HepG2 (cell line): ENCODE results near the gene RBCK1. TPM values are rescaled to one million over a fixed set of nuclear protein-coding genes. Genes with fewer than 3 reads are reported as not detected.

Source experiments
- ARHGAP35 ChIP-seq: sonication (generic); formaldehyde crosslinking; IDR thresholded peaks from 2 replicates; pipeline ENCODE4 v1.9.0; 2022; ENCODE audit warnings: mild to moderate bottlenecking, inconsistent platforms, moderate library complexity, missing genetic modification reagents, borderline replicate concordance
- GLI4 ChIP-seq: sonication (generic); formaldehyde crosslinking; IDR thresholded peaks from 2 replicates; pipeline ENCODE4 v1.5.1; 2020; ENCODE audit warnings: missing genetic modification reagents, mild to moderate bottlenecking, moderate library complexity, borderline replicate concordance
- NFE2L2 ChIP-seq: fragments of 150-350 bp; IDR thresholded peaks from 2 replicates; pipeline ENCODE4 v1.6.1; 2014; ENCODE audit warnings: low read length
- NR0B2 ChIP-seq: sonication (generic); formaldehyde crosslinking; IDR thresholded peaks from 2 replicates; pipeline ENCODE4 v1.4.0; 2020; ENCODE audit warnings: mild to moderate bottlenecking, missing genetic modification reagents
- PAF1 ChIP-seq: IDR thresholded peaks from 2 replicates; pipeline ENCODE4 v1.6.1; 2016; ENCODE audit warnings: missing genetic modification reagents, missing compliant biosample characterization
- POLR2AphosphoS5 ChIP-seq: IDR thresholded peaks from 2 replicates; pipeline ENCODE4 v1.6.1; 2012; ENCODE audit warnings: low read depth, low read length
- RBM22 ChIP-seq: fragments of 200-400 bp; formaldehyde crosslinking; optimal IDR thresholded peaks from 2 replicates; pipeline ENCODE3; 2017; ENCODE audit warnings: mild to moderate bottlenecking, low read length, moderate library complexity
- ZFX ChIP-seq: sonication (generic); formaldehyde crosslinking; IDR thresholded peaks from 2 replicates; pipeline ENCODE4 v1.4.0; 2020; ENCODE audit warnings: mild to moderate bottlenecking, low read depth, missing genetic modification reagents, moderate library complexity
- ZNF333 ChIP-seq: sonication (generic); formaldehyde crosslinking; IDR thresholded peaks from 2 replicates; pipeline ENCODE4 v1.4.0; 2020; ENCODE audit warnings: mild to moderate bottlenecking, missing genetic modification reagents, borderline replicate concordance
- ZNF547 ChIP-seq: sonication (generic); formaldehyde crosslinking; IDR thresholded peaks from 2 replicates; pipeline ENCODE4 v1.5.1; 2020; ENCODE audit warnings: mild to moderate bottlenecking, missing genetic modification reagents
- ZNF577 ChIP-seq: sonication (generic); formaldehyde crosslinking; IDR thresholded peaks from 2 replicates; pipeline ENCODE4 v1.4.0; 2020; ENCODE audit warnings: mild to moderate bottlenecking, low read depth, missing genetic modification reagents, borderline replicate concordance
- ZNF710 ChIP-seq: sonication (generic); formaldehyde crosslinking; IDR thresholded peaks from 2 replicates; pipeline ENCODE4 v1.5.0; 2020; ENCODE audit warnings: mild to moderate bottlenecking, missing genetic modification reagents, borderline replicate concordance
- ZNF883 ChIP-seq: sonication (generic); formaldehyde crosslinking; IDR thresholded peaks from 2 replicates; pipeline ENCODE4 v1.5.1; 2020; ENCODE audit warnings: mild to moderate bottlenecking, missing genetic modification reagents; ENCODE audit errors: not compliant biosample characterization
- polyA plus RNA-seq, 8 experiments: library from polyadenylated mRNA; depleted of rRNA in 3 of 8; stranded (reverse) in 7 of 8; unstranded in 1 of 8; fragments of >200 nt; fragmentation: Illumina TruSeq in 4 of 8; extraction: Trizol in 4 of 8; gene quantifications; 2 replicates each; pipeline versions ENCODE4 v1.2.1 to v1.2.3, GENCODE V29; 2011 to 2016; ENCODE audit warnings: low read depth in 4 of 8, missing spikeins in 1 of 8, mixed read lengths in 1 of 8; ENCODE audit not compliant: insufficient read depth in 1 of 8
- total RNA-seq, 5 experiments: library from RNA; depleted of rRNA; stranded (reverse); fragments of >200 nt; fragmentation: Illumina TruSeq; extraction: Trizol; gene quantifications; 2 replicates each; pipeline ENCODE4 v1.2.3, GENCODE V29; 2016; ENCODE audit warnings: low read depth in 1 of 5
- TF ChIP-seq, protein P1 (sequence below): sonication (generic); formaldehyde crosslinking; IDR thresholded peaks from 2 replicates; pipeline ENCODE4 v1.9.0; 2021; ENCODE audit warnings: missing genetic modification reagents, borderline replicate concordance
- TF ChIP-seq, protein P2 (sequence below): sonication (generic); formaldehyde crosslinking; IDR thresholded peaks from 2 replicates; pipeline ENCODE4 v1.5.1; 2020; ENCODE audit warnings: mild to moderate bottlenecking, missing genetic modification reagents, moderate library complexity
- TF ChIP-seq, protein P3 (sequence below): sonication (generic); formaldehyde crosslinking; conservative IDR thresholded peaks from 2 replicates; pipeline ENCODE4 v1.8.0; 2022; ENCODE audit warnings: mild to moderate bottlenecking, moderate library complexity, missing genetic modification reagents

Gene RBCK1
- total and polyA plus RNA-seq, 2 of the 13 experiments (the other 11 are each of a cell fraction or from before 2014, with no cell fraction given): 149 to 215 TPM

GRCh38 chr20:434661-435419 lies 26.7 kb downstream of the RBCK1 start (continued):
- TF ChIP-seq, protein P1, sequence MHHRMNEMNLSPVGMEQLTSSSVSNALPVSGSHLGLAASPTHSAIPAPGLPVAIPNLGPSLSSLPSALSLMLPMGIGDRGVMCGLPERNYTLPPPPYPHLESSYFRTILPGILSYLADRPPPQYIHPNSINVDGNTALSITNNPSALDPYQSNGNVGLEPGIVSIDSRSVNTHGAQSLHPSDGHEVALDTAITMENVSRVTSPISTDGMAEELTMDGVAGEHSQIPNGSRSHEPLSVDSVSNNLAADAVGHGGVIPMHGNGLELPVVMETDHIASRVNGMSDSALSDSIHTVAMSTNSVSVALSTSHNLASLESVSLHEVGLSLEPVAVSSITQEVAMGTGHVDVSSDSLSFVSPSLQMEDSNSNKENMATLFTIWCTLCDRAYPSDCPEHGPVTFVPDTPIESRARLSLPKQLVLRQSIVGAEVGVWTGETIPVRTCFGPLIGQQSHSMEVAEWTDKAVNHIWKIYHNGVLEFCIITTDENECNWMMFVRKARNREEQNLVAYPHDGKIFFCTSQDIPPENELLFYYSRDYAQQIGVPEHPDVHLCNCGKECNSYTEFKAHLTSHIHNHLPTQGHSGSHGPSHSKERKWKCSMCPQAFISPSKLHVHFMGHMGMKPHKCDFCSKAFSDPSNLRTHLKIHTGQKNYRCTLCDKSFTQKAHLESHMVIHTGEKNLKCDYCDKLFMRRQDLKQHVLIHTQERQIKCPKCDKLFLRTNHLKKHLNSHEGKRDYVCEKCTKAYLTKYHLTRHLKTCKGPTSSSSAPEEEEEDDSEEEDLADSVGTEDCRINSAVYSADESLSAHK (CRISPR knock-in tag): no peak
- TF ChIP-seq, protein P2, sequence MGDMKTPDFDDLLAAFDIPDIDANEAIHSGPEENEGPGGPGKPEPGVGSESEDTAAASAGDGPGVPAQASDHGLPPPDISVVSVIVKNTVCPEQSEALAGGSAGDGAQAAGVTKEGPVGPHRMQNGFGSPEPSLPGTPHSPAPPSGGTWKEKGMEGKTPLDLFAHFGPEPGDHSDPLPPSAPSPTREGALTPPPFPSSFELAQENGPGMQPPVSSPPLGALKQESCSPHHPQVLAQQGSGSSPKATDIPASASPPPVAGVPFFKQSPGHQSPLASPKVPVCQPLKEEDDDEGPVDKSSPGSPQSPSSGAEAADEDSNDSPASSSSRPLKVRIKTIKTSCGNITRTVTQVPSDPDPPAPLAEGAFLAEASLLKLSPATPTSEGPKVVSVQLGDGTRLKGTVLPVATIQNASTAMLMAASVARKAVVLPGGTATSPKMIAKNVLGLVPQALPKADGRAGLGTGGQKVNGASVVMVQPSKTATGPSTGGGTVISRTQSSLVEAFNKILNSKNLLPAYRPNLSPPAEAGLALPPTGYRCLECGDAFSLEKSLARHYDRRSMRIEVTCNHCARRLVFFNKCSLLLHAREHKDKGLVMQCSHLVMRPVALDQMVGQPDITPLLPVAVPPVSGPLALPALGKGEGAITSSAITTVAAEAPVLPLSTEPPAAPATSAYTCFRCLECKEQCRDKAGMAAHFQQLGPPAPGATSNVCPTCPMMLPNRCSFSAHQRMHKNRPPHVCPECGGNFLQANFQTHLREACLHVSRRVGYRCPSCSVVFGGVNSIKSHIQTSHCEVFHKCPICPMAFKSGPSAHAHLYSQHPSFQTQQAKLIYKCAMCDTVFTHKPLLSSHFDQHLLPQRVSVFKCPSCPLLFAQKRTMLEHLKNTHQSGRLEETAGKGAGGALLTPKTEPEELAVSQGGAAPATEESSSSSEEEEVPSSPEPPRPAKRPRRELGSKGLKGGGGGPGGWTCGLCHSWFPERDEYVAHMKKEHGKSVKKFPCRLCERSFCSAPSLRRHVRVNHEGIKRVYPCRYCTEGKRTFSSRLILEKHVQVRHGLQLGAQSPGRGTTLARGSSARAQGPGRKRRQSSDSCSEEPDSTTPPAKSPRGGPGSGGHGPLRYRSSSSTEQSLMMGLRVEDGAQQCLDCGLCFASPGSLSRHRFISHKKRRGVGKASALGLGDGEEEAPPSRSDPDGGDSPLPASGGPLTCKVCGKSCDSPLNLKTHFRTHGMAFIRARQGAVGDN (CRISPR knock-in tag): peak; percentile 42
- TF ChIP-seq POLR2AphosphoS5 (peak; percentile 52; the same call in 1 of the 2 replicates), ZNF883 (peak; percentile 54), ZFX (CRISPR knock-in tag) (0 out of 2 replicates have a peak, but pooled peaks have one; percentile 5), NFE2L2 (no peak), PAF1 (CRISPR knock-in tag) (0 out of 2 replicates have a peak, but pooled peaks have one; percentile 84), RBM22 (peak; percentile 90), ZNF547 (CRISPR knock-in tag) (0 out of 2 replicates have a peak, but pooled peaks have one; percentile 69), GLI4 (0 out of 2 replicates have a peak, but pooled peaks have one; percentile 52), ZNF577 (no peak), ARHGAP35 (CRISPR knock-in tag) (no peak), NR0B2 (0 out of 2 replicates have a peak, but pooled peaks have one; percentile 19), ZNF710 (CRISPR knock-in tag) (0 out of 2 replicates have a peak, but pooled peaks have one; percentile 54), ZNF333 (CRISPR knock-in tag) (peak; percentile 37; the same call in 1 of the 2 replicates)
- TF ChIP-seq, protein P3, sequence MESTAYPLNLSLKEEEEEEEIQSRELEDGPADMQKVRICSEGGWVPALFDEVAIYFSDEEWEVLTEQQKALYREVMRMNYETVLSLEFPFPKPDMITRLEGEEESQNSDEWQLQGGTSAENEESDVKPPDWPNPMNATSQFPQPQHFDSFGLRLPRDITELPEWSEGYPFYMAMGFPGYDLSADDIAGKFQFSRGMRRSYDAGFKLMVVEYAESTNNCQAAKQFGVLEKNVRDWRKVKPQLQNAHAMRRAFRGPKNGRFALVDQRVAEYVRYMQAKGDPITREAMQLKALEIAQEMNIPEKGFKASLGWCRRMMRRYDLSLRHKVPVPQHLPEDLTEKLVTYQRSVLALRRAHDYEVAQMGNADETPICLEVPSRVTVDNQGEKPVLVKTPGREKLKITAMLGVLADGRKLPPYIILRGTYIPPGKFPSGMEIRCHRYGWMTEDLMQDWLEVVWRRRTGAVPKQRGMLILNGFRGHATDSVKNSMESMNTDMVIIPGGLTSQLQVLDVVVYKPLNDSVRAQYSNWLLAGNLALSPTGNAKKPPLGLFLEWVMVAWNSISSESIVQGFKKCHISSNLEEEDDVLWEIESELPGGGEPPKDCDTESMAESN (CRISPR knock-in tag): 0 out of 2 replicates have a peak, but pooled peaks have one; percentile 13
